Measurements from ENCODE around the gene RBMS3. TPM values are rescaled to one million over a fixed set of nuclear protein-coding genes. Genes with fewer than 3 reads are reported as not detected.

The RBMS3 gene
- total RNA-seq, 1 experiment from 2014 or later: 8.7 TPM

GRCh38 chr3:29655015-29655747, 374.3 kb downstream of the RBMS3 start (continued):
- TF ChIP-seq TP53 (CRISPR knock-in tag; IDR thresholded peaks at IDR 0.05) (no peak), IRF2 (CRISPR knock-in tag; IDR thresholded peaks at IDR 0.05; ENCODE audit: borderline replicate concordance, low read depth) (no peak)

- Mint-ChIP-seq H3K27ac (no peak overlapping the region), H3K36me3 (no peaks in the 10 kb centered on the region), H3K4me3 (no peak overlapping the region), H3K27me3 (ENCODE audit: low read depth) (no peaks in the 10 kb centered on the region), H3K9me3 (peaks cover 8% of the 10 kb centered on the region), H3K4me1 (no peaks in the 10 kb centered on the region)
- TF ChIP-seq SOX15 (CRISPR knock-in tag; IDR thresholded peaks at IDR 0.05) (no peak), ZBTB21 (CRISPR knock-in tag; IDR thresholded peaks at IDR 0.05; ENCODE audit: borderline replicate concordance) (no peak), JAZF1 (CRISPR knock-in tag; IDR thresholded peaks at IDR 0.05) (no peak), EMX1 (CRISPR knock-in tag; IDR thresholded peaks at IDR 0.05) (no peak), CREB1 (CRISPR knock-in tag; IDR thresholded peaks at IDR 0.05) (no peak), FOXK1 (CRISPR knock-in tag; IDR thresholded peaks at IDR 0.05) (no peak), HMGA2 (CRISPR knock-in tag; IDR thresholded peaks at IDR 0.05) (no peak), MXD4 (CRISPR knock-in tag; IDR thresholded peaks at IDR 0.05; ENCODE audit: borderline replicate concordance) (no peak)
- ChIA-PET POLR2A (no interaction called here), CTCF (no interaction called here)
- no peak for DNase-seq (ENCODE audit: low spot score)
- no peak for ATAC-seq
These were observed 384.8 kb downstream of the RBMS3 start for GRCh38 chr3:29665688-29666087.

DNA sequence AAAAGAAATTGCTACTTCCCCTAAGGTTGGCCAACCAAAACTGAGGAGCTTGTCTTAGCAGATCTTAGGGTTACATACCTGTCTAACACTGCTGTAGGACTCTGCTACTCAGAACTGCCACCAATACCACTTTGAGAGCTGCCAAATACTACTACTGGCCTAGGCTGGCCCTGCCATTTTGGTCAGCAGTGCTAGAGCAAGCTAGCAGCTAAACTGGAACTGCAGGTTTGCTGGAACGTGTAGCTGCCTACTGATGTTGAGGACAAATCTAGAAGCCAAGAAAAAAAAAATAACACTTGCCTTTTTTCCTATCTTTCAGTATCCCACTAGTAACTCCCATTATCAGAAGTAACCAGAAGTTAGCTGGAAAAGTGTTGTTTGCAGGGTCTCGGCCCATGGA, 387.4 kb downstream of the RBMS3 start:
- H3K36me3 Mint-ChIP-seq: no peaks in the 10 kb centered on the region
- ChIA-PET CTCF (interaction anchor here (0.6 to 1.5 kb wide), 3 partner anchors 13 to 752 kb away, joined by 3 read pairs; no protein-coding TSS in a partner anchor), POLR2A (no interaction called here)
- H3K4me3 Mint-ChIP-seq: no peak overlapping the region
- H3K27ac Mint-ChIP-seq: no peak overlapping the region
- ATAC-seq (no peak), DNase-seq (ENCODE audit: low spot score) (no peak)
- no peaks in the 10 kb centered on the region for H3K27me3 Mint-ChIP-seq (ENCODE audit: low read depth)
- H3K4me1 Mint-ChIP-seq: no peaks in the 10 kb centered on the region
- peaks cover 13% of the 10 kb centered on the region for H3K9me3 Mint-ChIP-seq
- TF ChIP-seq, protein P1, sequence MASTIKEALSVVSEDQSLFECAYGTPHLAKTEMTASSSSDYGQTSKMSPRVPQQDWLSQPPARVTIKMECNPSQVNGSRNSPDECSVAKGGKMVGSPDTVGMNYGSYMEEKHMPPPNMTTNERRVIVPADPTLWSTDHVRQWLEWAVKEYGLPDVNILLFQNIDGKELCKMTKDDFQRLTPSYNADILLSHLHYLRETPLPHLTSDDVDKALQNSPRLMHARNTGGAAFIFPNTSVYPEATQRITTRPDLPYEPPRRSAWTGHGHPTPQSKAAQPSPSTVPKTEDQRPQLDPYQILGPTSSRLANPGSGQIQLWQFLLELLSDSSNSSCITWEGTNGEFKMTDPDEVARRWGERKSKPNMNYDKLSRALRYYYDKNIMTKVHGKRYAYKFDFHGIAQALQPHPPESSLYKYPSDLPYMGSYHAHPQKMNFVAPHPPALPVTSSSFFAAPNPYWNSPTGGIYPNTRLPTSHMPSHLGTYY (CRISPR knock-in tag; IDR thresholded peaks at IDR 0.05): no peak
- no peak for TF ChIP-seq AFF4 (CRISPR knock-in tag; IDR thresholded peaks at IDR 0.05; ENCODE audit: borderline replicate concordance)
- TF ChIP-seq SOX15 (CRISPR knock-in tag; IDR thresholded peaks at IDR 0.05): no peak
- TF ChIP-seq E2F4 (CRISPR knock-in tag; IDR thresholded peaks at IDR 0.05; ENCODE audit: borderline replicate concordance, low read depth): no peak
- no peak for TF ChIP-seq ZNF138 (CRISPR knock-in tag; conservative IDR thresholded peaks at IDR 0.05)
- TF ChIP-seq ZNF263 (CRISPR knock-in tag; IDR thresholded peaks at IDR 0.05; ENCODE audit: low read depth): no peak
- TF ChIP-seq, protein P2, sequence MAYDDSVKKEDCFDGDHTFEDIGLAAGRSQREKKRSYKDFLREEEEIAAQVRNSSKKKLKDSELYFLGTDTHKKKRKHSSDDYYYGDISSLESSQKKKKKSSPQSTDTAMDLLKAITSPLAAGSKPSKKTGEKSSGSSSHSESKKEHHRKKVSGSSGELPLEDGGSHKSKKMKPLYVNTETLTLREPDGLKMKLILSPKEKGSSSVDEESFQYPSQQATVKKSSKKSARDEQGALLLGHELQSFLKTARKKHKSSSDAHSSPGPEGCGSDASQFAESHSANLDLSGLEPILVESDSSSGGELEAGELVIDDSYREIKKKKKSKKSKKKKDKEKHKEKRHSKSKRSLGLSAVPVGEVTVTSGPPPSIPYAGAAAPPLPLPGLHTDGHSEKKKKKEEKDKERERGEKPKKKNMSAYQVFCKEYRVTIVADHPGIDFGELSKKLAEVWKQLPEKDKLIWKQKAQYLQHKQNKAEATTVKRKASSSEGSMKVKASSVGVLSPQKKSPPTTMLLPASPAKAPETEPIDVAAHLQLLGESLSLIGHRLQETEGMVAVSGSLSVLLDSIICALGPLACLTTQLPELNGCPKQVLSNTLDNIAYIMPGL (CRISPR knock-in tag; IDR thresholded peaks at IDR 0.05): no peak
- no peak for TF ChIP-seq ZNF416 (CRISPR knock-in tag; IDR thresholded peaks at IDR 0.05)
- TF ChIP-seq ZBTB43 (CRISPR knock-in tag; IDR thresholded peaks at IDR 0.05): no peak
- TF ChIP-seq ARID4B (CRISPR knock-in tag; IDR thresholded peaks at IDR 0.05; ENCODE audit: borderline replicate concordance): no peak
- no peak for TF ChIP-seq ZNF671 (CRISPR knock-in tag; IDR thresholded peaks at IDR 0.05)

All from WTC11 (cell line).